ENCODE data around the gene DIDO1.
"Not testable (repeated sequence)": the region's sequence is repeated elsewhere in the genome, so short reads cannot be mapped to it uniquely, and the experiment has no call there.

DIDO1 gene

GRCh38 chr20:62962221-62962879, 36.0 kb upstream of the DIDO1 start:
- DNase-seq (ENCODE audit: low read depth) = no peak

- DNase-seq (ENCODE audit: low read depth) = no peak
These were observed 35.5 kb upstream of the DIDO1 start for GRCh38 chr20:62961799-62962198.

- no peak for DNase-seq (ENCODE audit: low read depth)
These were observed 35.0 kb upstream of the DIDO1 start for GRCh38 chr20:62961310-62961783.

GRCh38 chr20:62960446-62961309, 34.4 kb upstream of the DIDO1 start:
- not testable (repeated sequence) for DNase-seq (ENCODE audit: low read depth)

GRCh38 chr20:62959998-62960436, 33.7 kb upstream of the DIDO1 start:
- DNase-seq (ENCODE audit: low read depth) = no peak

- no peak for DNase-seq (ENCODE audit: low read depth)
These were observed 33.0 kb upstream of the DIDO1 start for GRCh38 chr20:62959101-62959971.

- no peak for DNase-seq (ENCODE audit: low read depth)
These were observed 32.2 kb upstream of the DIDO1 start for GRCh38 chr20:62958388-62959100.

- no peak for DNase-seq (ENCODE audit: low read depth)
These were observed 31.1 kb upstream of the DIDO1 start for GRCh38 chr20:62957136-62958117.

- DNase-seq (ENCODE audit: low read depth) = no peak
These were observed 30.3 kb upstream of the DIDO1 start for GRCh38 chr20:62956387-62957135.

GRCh38 chr20:62955519-62956386, 29.4 kb upstream of the DIDO1 start:
- no peak for DNase-seq (ENCODE audit: low read depth)

- DNase-seq (ENCODE audit: low read depth) = peak; percentile 64
These were observed 27.8 kb upstream of the DIDO1 start for GRCh38 chr20:62953839-62954703.

GRCh38 chr20:62952968-62953838, 26.9 kb upstream of the DIDO1 start:
- no peak for DNase-seq (ENCODE audit: low read depth)

GRCh38 chr20:62952373-62952967, 26.2 kb upstream of the DIDO1 start, which contains the start of gene SLC17A9:
Gene SLC17A9 (plus strand): TSS chr20:62952709. CDS start chr20:62952831, 122 bp downstream.
- DNase-seq (ENCODE audit: low read depth) = no peak

- no peak for DNase-seq (ENCODE audit: low read depth)
These were observed 25.6 kb upstream of the DIDO1 start for GRCh38 chr20:62951896-62952372.

GRCh38 chr20:62951143-62951895, 25.0 kb upstream of the DIDO1 start:
- no peak for DNase-seq (ENCODE audit: low read depth)
